DOHH2 (cell line): ENCODE results near the gene INPPL1.

Experiments used
- H3F3A ChIP-seq: fragments of 200-600 bp; sonication (generic), shearing (Covaris generic); 2 replicates; pipeline ENCODE4 v1.6.0; 2016; ENCODE audit warnings: antibody characterized with exemption, mild to moderate bottlenecking; ENCODE audit not compliant: control insufficient read depth, insufficient read depth
- H3K27ac ChIP-seq: fragments of 200-600 bp; sonication (generic); 2 replicates; pipeline ENCODE4 v1.5.1; 2014; ENCODE audit warnings: low read depth, mild to moderate bottlenecking, low read length, moderate library complexity
- H3K27me3 ChIP-seq: fragments of 200-600 bp; sonication (generic); 2 replicates; pipeline ENCODE4 v1.6.1; 2014; ENCODE audit warnings: mild to moderate bottlenecking, low read length, mixed read lengths; ENCODE audit not compliant: control insufficient read depth
- H3K36me3 ChIP-seq: fragments of 200-600 bp; sonication (generic); 2 replicates; pipeline ENCODE4 v1.6.1; 2014; ENCODE audit warnings: mild to moderate bottlenecking, low read length, moderate library complexity, mixed read lengths; ENCODE audit not compliant: control insufficient read depth
- H3K4me1 ChIP-seq: fragments of 200-600 bp; sonication (generic); 2 replicates; pipeline ENCODE4 v1.6.1; 2014; ENCODE audit warnings: mild to moderate bottlenecking, low read length, mixed read lengths; ENCODE audit not compliant: control insufficient read depth
- H3K4me2 ChIP-seq: fragments of 200-600 bp; sonication (generic); 2 replicates; pipeline ENCODE4 v1.6.0; 2014; ENCODE audit warnings: mild to moderate bottlenecking, low read length, moderate library complexity
- H3K4me3 ChIP-seq: fragments of 200-600 bp; sonication (generic); 2 replicates; pipeline ENCODE4 v1.5.1; 2014; ENCODE audit warnings: mild to moderate bottlenecking, low read length, mixed read lengths
- H3K79me2 ChIP-seq: fragments of 200-600 bp; sonication (generic); 2 replicates; pipeline ENCODE4 v1.6.1; 2014; ENCODE audit warnings: mild to moderate bottlenecking, low read length, mixed read lengths; ENCODE audit not compliant: control insufficient read depth
- H3K9me2 ChIP-seq: fragments of 200-600 bp; sonication (generic); replicated peaks from 2 replicates; pipeline ENCODE4 v1.6.1; 2014; ENCODE audit warnings: mild to moderate bottlenecking, low read length, mixed read lengths; ENCODE audit not compliant: control insufficient read depth
- H3K9me3 ChIP-seq: fragments of 200-600 bp; sonication (generic); 2 replicates; pipeline ENCODE4 v1.6.1; 2014; ENCODE audit warnings: antibody characterized with exemption, low read length, mixed read lengths; ENCODE audit not compliant: control insufficient read depth, insufficient read depth
- H4K20me1 ChIP-seq: fragments of 200-600 bp; sonication (generic); 2 replicates; pipeline ENCODE4 v1.6.0; 2014; ENCODE audit warnings: low read depth, mild to moderate bottlenecking, antibody characterized with exemption, low read length, moderate library complexity; ENCODE audit not compliant: control insufficient read depth, insufficient read depth
- EZH2phosphoT487 ChIP-seq: fragments of 200-600 bp; sonication (generic); IDR thresholded peaks from 2 replicates; pipeline ENCODE4 v1.6.1; 2017; ENCODE audit warnings: borderline replicate concordance, mild to moderate bottlenecking, antibody characterized with exemption, low read length, moderate library complexity, mixed read lengths
- TF ChIP-seq, protein P1 (sequence below): fragments of 200-600 bp; sonication (generic); IDR thresholded peaks from one replicate; pipeline ENCODE4 v1.5.1; 2014; ENCODE audit warnings: antibody characterized with exemption, mild to moderate bottlenecking, low read depth, low read length; ENCODE audit not compliant: poor library complexity, severe bottlenecking

Gene INPPL1

GRCh38 chr11:72245263-72245816 is 20.8 kb downstream of the INPPL1 start:
- no peak overlapping the region for H3K4me2 ChIP-seq
- peaks cover 47% of the 10 kb centered on the region for H3K27me3 ChIP-seq
- TF ChIP-seq EZH2phosphoT487 = no peak
- TF ChIP-seq, protein P1, sequence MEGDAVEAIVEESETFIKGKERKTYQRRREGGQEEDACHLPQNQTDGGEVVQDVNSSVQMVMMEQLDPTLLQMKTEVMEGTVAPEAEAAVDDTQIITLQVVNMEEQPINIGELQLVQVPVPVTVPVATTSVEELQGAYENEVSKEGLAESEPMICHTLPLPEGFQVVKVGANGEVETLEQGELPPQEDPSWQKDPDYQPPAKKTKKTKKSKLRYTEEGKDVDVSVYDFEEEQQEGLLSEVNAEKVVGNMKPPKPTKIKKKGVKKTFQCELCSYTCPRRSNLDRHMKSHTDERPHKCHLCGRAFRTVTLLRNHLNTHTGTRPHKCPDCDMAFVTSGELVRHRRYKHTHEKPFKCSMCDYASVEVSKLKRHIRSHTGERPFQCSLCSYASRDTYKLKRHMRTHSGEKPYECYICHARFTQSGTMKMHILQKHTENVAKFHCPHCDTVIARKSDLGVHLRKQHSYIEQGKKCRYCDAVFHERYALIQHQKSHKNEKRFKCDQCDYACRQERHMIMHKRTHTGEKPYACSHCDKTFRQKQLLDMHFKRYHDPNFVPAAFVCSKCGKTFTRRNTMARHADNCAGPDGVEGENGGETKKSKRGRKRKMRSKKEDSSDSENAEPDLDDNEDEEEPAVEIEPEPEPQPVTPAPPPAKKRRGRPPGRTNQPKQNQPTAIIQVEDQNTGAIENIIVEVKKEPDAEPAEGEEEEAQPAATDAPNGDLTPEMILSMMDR = no peak
- no peaks in the 10 kb centered on the region for H3K9me3 ChIP-seq
- H4K20me1 ChIP-seq = no peaks in the 10 kb centered on the region
- no peaks in the 10 kb centered on the region for H3K4me1 ChIP-seq
- H3K27ac ChIP-seq = no peak overlapping the region
- H3K79me2 ChIP-seq = no peaks in the 10 kb centered on the region
- no peaks in the 10 kb centered on the region for H3K9me2 ChIP-seq
- H3K36me3 ChIP-seq = no peaks in the 10 kb centered on the region
- no peaks in the 10 kb centered on the region for H3F3A ChIP-seq
- H3K4me3 ChIP-seq = no peak overlapping the region

DNA sequence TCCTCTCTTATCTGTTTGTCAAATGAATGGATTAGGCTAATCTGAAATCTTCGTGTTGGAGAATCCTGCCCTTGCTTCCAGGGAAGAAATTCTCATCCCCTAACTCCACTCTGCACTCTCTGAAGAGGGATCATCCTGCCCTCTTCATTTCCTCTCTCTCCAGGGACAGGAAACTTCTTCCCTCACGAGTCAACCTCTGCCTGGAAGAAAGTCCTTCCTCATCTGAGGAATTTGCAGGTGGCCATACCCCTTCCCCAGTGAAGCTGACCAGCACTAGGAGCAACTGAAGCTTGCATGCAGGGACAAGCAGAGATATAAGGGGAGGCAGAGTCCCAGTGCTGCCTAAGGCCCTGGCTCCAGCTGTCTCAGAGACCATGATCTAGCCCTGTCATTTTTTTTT is 23.0 kb downstream of the INPPL1 start:
- no peaks in the 10 kb centered on the region for H3K9me2 ChIP-seq
- H3K4me2 ChIP-seq = no peak overlapping the region
- H3K27me3 ChIP-seq = peaks cover 28% of the 10 kb centered on the region
- H3K27ac ChIP-seq = no peak overlapping the region
- TF ChIP-seq EZH2phosphoT487 = no peak
- TF ChIP-seq, protein P1 = no peak
- H3K9me3 ChIP-seq = no peaks in the 10 kb centered on the region
- H3F3A ChIP-seq = no peaks in the 10 kb centered on the region
- no peaks in the 10 kb centered on the region for H3K36me3 ChIP-seq
- no peaks in the 10 kb centered on the region for H4K20me1 ChIP-seq
- H3K4me3 ChIP-seq = no peak overlapping the region
- H3K4me1 ChIP-seq = no peaks in the 10 kb centered on the region
- no peaks in the 10 kb centered on the region for H3K79me2 ChIP-seq

GRCh38 chr11:72249961-72250360 is 25.4 kb downstream of the INPPL1 start:
- H3K79me2 ChIP-seq = no peaks in the 10 kb centered on the region
- peaks cover 34% of the 10 kb centered on the region for H3K27me3 ChIP-seq
- no peaks in the 10 kb centered on the region for H3K9me2 ChIP-seq
- H3K4me1 ChIP-seq = no peaks in the 10 kb centered on the region
- no peaks in the 10 kb centered on the region for H3K9me3 ChIP-seq
- H3F3A ChIP-seq = no peaks in the 10 kb centered on the region
- H3K27ac ChIP-seq = no peak overlapping the region
- H3K36me3 ChIP-seq = no peaks in the 10 kb centered on the region
- no peak overlapping the region for H3K4me3 ChIP-seq
- TF ChIP-seq, protein P1 = no peak
- no peak for TF ChIP-seq EZH2phosphoT487
- no peak overlapping the region for H3K4me2 ChIP-seq
- no peaks in the 10 kb centered on the region for H4K20me1 ChIP-seq
